A172 (cell line): Measurements from ENCODE around the gene TTPAL. TPM values are rescaled to one million over a fixed set of nuclear protein-coding genes. Genes with fewer than 3 reads are reported as not detected.

ENCODE experiments used
- DNase-seq: peaks from one replicate; pipeline ENCODE4 v3.0.0-alpha.2; 2015; ENCODE audit warnings: low spot score
- total RNA-seq: library from RNA; depleted of rRNA; stranded (reverse); fragments of >200 nt; shearing (Covaris generic); gene quantifications from 2 replicates; pipeline ENCODE4 v1.2.3, GENCODE V29; 2014; rRNA removed

Gene TTPAL
- total RNA-seq, 1 experiment from 2014 or later = 10.9 TPM

GRCh38 chr20:44533928-44534327 lies 58.3 kb downstream of the TTPAL start:
- no peak for DNase-seq

GRCh38 chr20:44536175-44536574 lies 60.5 kb downstream of the TTPAL start:
- no peak for DNase-seq

- no peak for DNase-seq
Measured at GRCh38 chr20:44537993-44538392, 62.3 kb downstream of the TTPAL start.

GRCh38 chr20:44540834-44541233 lies 65.2 kb downstream of the TTPAL start:
- peak; percentile 41 for DNase-seq

- no peak for DNase-seq
Measured at GRCh38 chr20:44541992-44542391, 66.3 kb downstream of the TTPAL start.

GRCh38 chr20:44542890-44543289 lies 67.2 kb downstream of the TTPAL start:
- no peak for DNase-seq

- DNase-seq = no peak
Measured at GRCh38 chr20:44543358-44543757, 67.7 kb downstream of the TTPAL start.

Other genes starting within 250 kb of the TTPAL start
- gene GDAP1L1, start 228.6 kb upstream of the TTPAL start, total RNA-seq = 0.19 TPM in 1 of 2 replicates, not detected in the other
- 11.8 and 12.9 TPM in 2 replicates for gene FITM2, start 164.7 kb upstream of the TTPAL start, total RNA-seq
- not detected in 2 replicates for gene R3HDML, start 138.8 kb upstream of the TTPAL start, total RNA-seq
- gene HNF4A, start 120.2 kb upstream of the TTPAL start, total RNA-seq = not detected in 2 replicates
- gene SERINC3, start 46.2 kb downstream of the TTPAL start, total RNA-seq = 88.0 and 103 TPM in 2 replicates
- 139 and 149 TPM in 2 replicates for gene PKIG, start 106.7 kb downstream of the TTPAL start, total RNA-seq
- 5.3 and 8.0 TPM in 2 replicates for gene ADA, start 175.8 kb downstream of the TTPAL start, total RNA-seq
- gene CCN5, start 239.5 kb downstream of the TTPAL start, total RNA-seq = not detected in 2 replicates